ENCODE measurements around the gene SNX10. TPM values are rescaled to one million over a fixed set of nuclear protein-coding genes. Genes with fewer than 3 reads are reported as not detected.

Gene SNX10
- total RNA-seq, 1 experiment from 2014 or later = 9.4 TPM

- Mint-ChIP-seq H3K4me1 (peaks cover 5 to 19% of the 10 kb centered on the region in 2 experiments; a peak in 3 of 4 replicates), H3K27me3 (ENCODE audit: low read depth) (no peaks in the 10 kb centered on the region), H3K9me3 (no peaks in the 10 kb centered on the region), H3K27ac (no peak overlapping the region; a peak in 1 of 7 replicates), H3K36me3 (ENCODE audit: insufficient read depth in 1 of 3, low read depth in 3 of 3) (no peaks in the 10 kb centered on the region; a peak in 1 of 7 replicates), H3K4me3 (no peak overlapping the region)
- Histone ChIP-seq H3K4me1 (ENCODE audit: insufficient read depth, low read length) (0 out of 2 replicates have a peak, but pooled peaks cover 2% of the 10 kb centered on the region), H3K27me3 (ENCODE audit: insufficient read depth, low read length) (no peaks in the 10 kb centered on the region; the same call in 1 of the 2 replicates), H3K79me1 (ENCODE audit: insufficient read depth, low read depth, low read length, poor library complexity, severe bottlenecking) (no peaks in the 10 kb centered on the region), H2BK5ac (ENCODE audit: insufficient read length, low read length) (no peak overlapping the region), H3K9ac (ENCODE audit: extremely low read depth, insufficient read length, low read length) (no peak overlapping the region), H3K14ac (ENCODE audit: insufficient read depth, low read length) (no peak overlapping the region), H4K8ac (replicated peaks; ENCODE audit: insufficient read length, low read depth, low read length) (no peak overlapping the region), H3K56ac (ENCODE audit: insufficient read length, low read depth, low read length) (no peak overlapping the region), H3K4me2 (ENCODE audit: insufficient read depth, insufficient read length, low read length) (no peak overlapping the region), H3K23me2 (ENCODE audit: insufficient read length, low read depth, low read length, poor library complexity, severe bottlenecking) (no peaks in the 10 kb centered on the region), H2BK120ac (ENCODE audit: low read depth, low read length, poor library complexity, severe bottlenecking) (no peak overlapping the region), H3K9me3 (ENCODE audit: control insufficient read depth, low read depth, low read length) (no peaks in the 10 kb centered on the region), H4K91ac (ENCODE audit: insufficient read length, low read depth, low read length) (no peak overlapping the region), H2AFZ (ENCODE audit: low read length) (no peak overlapping the region), H3K79me2 (ENCODE audit: insufficient read depth, low read length) (no peaks in the 10 kb centered on the region), H2BK15ac (ENCODE audit: low read depth, low read length) (no peak overlapping the region), H3K23ac (ENCODE audit: insufficient read length, low read depth, low read length) (no peak overlapping the region), H4K20me1 (ENCODE audit: control insufficient read depth, insufficient read depth, insufficient read length) (no peaks in the 10 kb centered on the region), H3K18ac (ENCODE audit: insufficient read length, low read depth, low read length) (no peak overlapping the region), H2BK20ac (ENCODE audit: low read depth, low read length, poor library complexity, severe bottlenecking) (no peak overlapping the region), H3K4ac (ENCODE audit: low read depth, low read length) (no peak overlapping the region), H2AK5ac (ENCODE audit: insufficient read length, low read length) (no peak overlapping the region), H4K5ac (ENCODE audit: insufficient read length, low read depth, low read length) (no peak overlapping the region), H3T11ph (ENCODE audit: low read length) (no peak overlapping the region), H2BK12ac (ENCODE audit: insufficient read length, low read depth, low read length) (no peak overlapping the region), H3K27ac (ENCODE audit: insufficient read length, low read depth, low read length) (no peak overlapping the region)
- DNase-seq = no peak
- no peak for TF ChIP-seq CTCF (conservative IDR thresholded peaks at IDR 0.05)
- WGBS (ENCODE audit: extremely low coverage, insufficient read length, low lambda C conversion rate) = no CpG with 5 or more reads among the region's 5 CpGs
These were observed 17.4 kb downstream of the SNX10 start for GRCh38 chr7:26309089-26309488.

Measured in H9 (cell line).